ENCODE results near the gene CAMTA1. TPM values are rescaled to one million over a fixed set of nuclear protein-coding genes. Genes with fewer than 3 reads are reported as not detected.

CAMTA1 gene
- total RNA-seq, 1 experiment from 2014 or later = 69.5 TPM

- no peak overlapping the region for H3K9ac ChIP-seq (ENCODE audit: low read length)
- peaks cover 21% of the 10 kb centered on the region for H3K27me3 ChIP-seq (ENCODE audit: insufficient read depth, low read length)
- no peaks in the 10 kb centered on the region for H3K36me3 ChIP-seq (ENCODE audit: control insufficient read depth in 1 of 2, insufficient read depth in 2 of 2, low read length in 2 of 2)
- H4K20me1 ChIP-seq (ENCODE audit: insufficient read depth) = no peaks in the 10 kb centered on the region
- intact Hi-C loops (cut with micrococcal nuclease) = no loop called here
- no peaks in the 10 kb centered on the region for H3K9me2 ChIP-seq (ENCODE audit: insufficient read depth)
- H3K4me1 ChIP-seq (ENCODE audit: control insufficient read depth in 1 of 2, insufficient read depth in 2 of 2, low read length in 2 of 2) = no peaks in the 10 kb centered on the region
- H3K27ac ChIP-seq (ENCODE audit: low read depth, low read length) = no peak overlapping the region
- ChIA-PET CTCF (no interaction called here), RAD21 (ENCODE audit: low non-redundant PET in 1 of 2, low total read pairs in 2 of 2, uncharacterized antibody in 2 of 2, unreplicated experiment in 2 of 2) (no interaction called here), POLR2A (no interaction called here)
- no TSS peak for BruUV-seq (replicated peaks)
- no peaks in the 10 kb centered on the region for H3K9me3 ChIP-seq (ENCODE audit: control insufficient read depth in 1 of 2, insufficient read depth in 1 of 2, low read depth in 1 of 2, low read length in 2 of 2)
- no peak overlapping the region for H3K4me3 ChIP-seq (replicated peaks in 1 of 2; ENCODE audit: low read depth in 1 of 2, low read length in 2 of 2)
- ATAC-seq (no peak), DNase-seq (ENCODE audit: low read depth, low spot score) (no peak)
- H3K4me2 ChIP-seq (ENCODE audit: low read length) = no peak overlapping the region
- no peak overlapping the region for H2AFZ ChIP-seq (ENCODE audit: low read depth, low read length, poor library complexity, severe bottlenecking)
- TF ChIP-seq EZH2phosphoT487 (IDR thresholded peaks at IDR 0.05; ENCODE audit: borderline replicate concordance) = no peak
- TF ChIP-seq JUND (IDR thresholded peaks at IDR 0.05) = no peak
- TF ChIP-seq, protein P1, sequence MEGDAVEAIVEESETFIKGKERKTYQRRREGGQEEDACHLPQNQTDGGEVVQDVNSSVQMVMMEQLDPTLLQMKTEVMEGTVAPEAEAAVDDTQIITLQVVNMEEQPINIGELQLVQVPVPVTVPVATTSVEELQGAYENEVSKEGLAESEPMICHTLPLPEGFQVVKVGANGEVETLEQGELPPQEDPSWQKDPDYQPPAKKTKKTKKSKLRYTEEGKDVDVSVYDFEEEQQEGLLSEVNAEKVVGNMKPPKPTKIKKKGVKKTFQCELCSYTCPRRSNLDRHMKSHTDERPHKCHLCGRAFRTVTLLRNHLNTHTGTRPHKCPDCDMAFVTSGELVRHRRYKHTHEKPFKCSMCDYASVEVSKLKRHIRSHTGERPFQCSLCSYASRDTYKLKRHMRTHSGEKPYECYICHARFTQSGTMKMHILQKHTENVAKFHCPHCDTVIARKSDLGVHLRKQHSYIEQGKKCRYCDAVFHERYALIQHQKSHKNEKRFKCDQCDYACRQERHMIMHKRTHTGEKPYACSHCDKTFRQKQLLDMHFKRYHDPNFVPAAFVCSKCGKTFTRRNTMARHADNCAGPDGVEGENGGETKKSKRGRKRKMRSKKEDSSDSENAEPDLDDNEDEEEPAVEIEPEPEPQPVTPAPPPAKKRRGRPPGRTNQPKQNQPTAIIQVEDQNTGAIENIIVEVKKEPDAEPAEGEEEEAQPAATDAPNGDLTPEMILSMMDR (IDR thresholded peaks at IDR 0.05 in 2 of 3, conservative IDR thresholded peaks at IDR 0.05 in 1 of 3; ENCODE audit: borderline replicate concordance in 1 of 3, insufficient read depth in 1 of 3, low read depth in 2 of 3, low read length in 2 of 3) = no peak
- TF ChIP-seq ZFX (IDR thresholded peaks at IDR 0.05) = no peak
- no peak for TF ChIP-seq POLR2A (IDR thresholded peaks at IDR 0.05; ENCODE audit: borderline replicate concordance, extremely low read depth, insufficient read depth, insufficient read length)
- no peak for TF ChIP-seq ZBTB33 (IDR thresholded peaks at IDR 0.05; ENCODE audit: extremely low read depth, insufficient replicate concordance, low read length)
- TF ChIP-seq EZH2 (IDR thresholded peaks at IDR 0.05) = no peak
- TF ChIP-seq FOSL1 (IDR thresholded peaks at IDR 0.05; ENCODE audit: low read depth) = no peak
- no peak for TF ChIP-seq ELF1 (IDR thresholded peaks at IDR 0.05; ENCODE audit: borderline replicate concordance, low read depth)
- TF ChIP-seq ZNF274 (IDR thresholded peaks at IDR 0.05; ENCODE audit: low read depth, low read length) = no peak
- TF ChIP-seq, protein P2, sequence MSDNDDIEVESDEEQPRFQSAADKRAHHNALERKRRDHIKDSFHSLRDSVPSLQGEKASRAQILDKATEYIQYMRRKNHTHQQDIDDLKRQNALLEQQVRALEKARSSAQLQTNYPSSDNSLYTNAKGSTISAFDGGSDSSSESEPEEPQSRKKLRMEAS (IDR thresholded peaks at IDR 0.05) = no peak
- no peak for TF ChIP-seq SP1 (IDR thresholded peaks at IDR 0.05; ENCODE audit: low read depth)
- TF ChIP-seq CEBPB (IDR thresholded peaks at IDR 0.05; ENCODE audit: low read depth) = no peak
- TF ChIP-seq RAD21 (IDR thresholded peaks at IDR 0.05; ENCODE audit: low read depth) = no peak
- H3K79me2 ChIP-seq (ENCODE audit: insufficient read depth, low read length) = no peaks in the 10 kb centered on the region
Measured at GRCh38 chr1:6939363-6939762, 154.1 kb downstream of the CAMTA1 start.

All from HCT116 (cell line).